Skin of body (tissue), 2 donors: ENCODE results near the gene STAT4. TPM values are rescaled to one million over a fixed set of nuclear protein-coding genes. Genes with fewer than 3 reads are reported as not detected.

Source experiments
- DNase-seq: peaks from one replicate; lab custom pipeline; 2025; lab: John Stamatoyannopoulos, UW
- total RNA-seq: library from RNA; depleted of rRNA; stranded (reverse); fragments of >200 nt; gene quantifications from one replicate; pipeline ENCODE4 v1.2.3, GENCODE V29; 2014

STAT4 gene
- total RNA-seq, 1 donor from 2014 or later: 4.3 TPM

DNA sequence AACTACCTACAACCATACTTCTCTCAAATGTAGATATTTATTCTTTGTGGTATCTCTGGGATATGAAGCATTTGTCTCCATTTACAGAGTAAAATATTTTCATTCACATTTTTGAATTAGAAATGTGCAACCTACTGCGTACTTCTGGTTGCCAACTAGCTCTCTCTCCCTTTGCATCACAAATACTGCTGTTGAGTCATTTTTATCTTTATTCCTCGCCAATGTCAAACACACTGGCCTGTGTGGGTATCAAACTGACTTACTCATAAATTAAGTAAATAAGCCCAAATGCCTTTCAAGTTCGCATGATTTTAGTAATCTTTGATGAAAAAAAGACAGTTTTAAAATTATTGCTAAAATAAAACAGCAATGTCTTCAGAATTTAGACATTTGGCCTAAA, 67.3 kb downstream of the STAT4 start:
- no peak for DNase-seq

DNA sequence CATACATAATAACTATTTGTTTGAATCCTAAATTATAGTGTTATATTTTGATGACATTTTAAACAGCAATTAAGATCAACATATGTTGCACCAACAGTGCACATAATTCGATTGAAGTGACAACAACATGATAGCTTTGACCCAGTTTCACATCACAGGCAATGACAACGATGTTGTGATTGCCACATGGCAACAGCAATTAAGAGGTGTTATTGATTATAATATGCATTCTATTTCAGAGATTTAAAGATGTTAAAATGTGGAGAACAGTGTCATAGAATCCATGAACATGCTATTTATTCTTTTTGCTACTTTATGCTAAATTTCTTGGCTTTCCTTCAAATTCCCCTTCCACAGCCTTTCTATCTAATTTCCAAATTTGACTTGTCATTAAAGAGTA, 68.5 kb downstream of the STAT4 start:
- DNase-seq: no peak

DNA sequence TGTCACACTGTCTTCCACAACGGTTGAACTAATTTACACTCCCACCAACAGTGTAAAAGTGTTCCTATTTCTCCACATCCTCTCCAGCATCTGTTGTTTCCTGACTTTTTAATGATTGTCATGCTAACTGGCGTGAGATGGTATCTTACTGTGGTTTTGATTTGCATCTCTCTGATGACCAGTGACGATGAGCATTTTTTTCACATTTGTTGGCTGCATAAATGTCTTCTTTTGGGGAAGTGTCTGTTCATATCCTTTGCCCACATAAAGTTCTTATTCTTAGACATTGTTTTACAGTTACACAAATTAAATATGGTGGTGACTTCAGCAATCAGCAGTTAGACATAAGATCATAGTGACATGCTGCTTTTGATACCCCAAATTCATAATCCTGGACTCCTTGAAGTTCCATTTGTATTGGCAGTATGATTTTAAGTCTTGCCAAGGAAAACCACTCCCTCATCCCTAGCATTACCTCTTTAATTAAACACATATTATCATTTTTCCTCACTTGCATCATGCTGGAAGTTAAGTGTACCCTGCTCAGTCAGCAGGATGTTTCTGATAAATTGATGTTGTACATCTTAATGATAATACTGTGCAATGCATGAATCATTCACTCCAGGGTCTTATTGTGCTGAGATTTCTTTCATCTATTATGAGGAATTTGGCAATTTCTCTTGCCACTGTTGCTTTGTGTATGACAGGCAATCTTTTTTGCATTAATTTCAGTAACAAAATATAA, 69.2 kb downstream of the STAT4 start:
- no peak for DNase-seq

DNA sequence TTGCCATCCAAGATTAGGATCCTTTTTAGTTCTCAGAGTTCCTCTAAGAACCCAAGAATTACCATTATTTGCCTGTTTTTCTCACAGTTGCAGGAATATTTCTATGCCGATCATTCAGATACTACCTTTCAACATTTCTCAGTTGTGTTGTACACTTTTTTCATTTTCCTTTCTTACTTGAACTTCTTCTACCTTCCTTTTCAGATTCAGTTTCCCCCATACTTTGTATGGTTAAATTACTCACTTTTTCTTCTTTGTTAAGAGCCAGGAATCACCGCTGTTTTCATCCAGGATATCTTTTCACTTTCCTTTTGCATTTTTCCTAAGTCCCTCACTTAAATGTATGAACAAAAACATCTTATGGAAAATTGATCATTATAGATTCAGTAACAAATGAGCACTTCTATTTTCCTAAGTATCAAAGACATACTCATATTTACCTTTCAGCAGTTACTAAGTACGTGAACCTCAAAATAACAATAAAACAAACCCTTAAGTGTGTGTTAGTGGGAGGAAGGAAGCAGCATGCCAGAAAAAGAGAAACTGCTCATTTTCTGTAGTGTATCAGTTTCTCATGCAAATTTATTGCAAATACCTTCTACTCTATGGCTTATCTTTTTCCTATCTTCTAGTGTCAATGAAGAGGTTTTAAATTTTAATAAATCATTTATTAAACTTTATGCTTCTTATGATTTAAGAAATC, 72.5 kb downstream of the STAT4 start:
- no peak for DNase-seq

DNA sequence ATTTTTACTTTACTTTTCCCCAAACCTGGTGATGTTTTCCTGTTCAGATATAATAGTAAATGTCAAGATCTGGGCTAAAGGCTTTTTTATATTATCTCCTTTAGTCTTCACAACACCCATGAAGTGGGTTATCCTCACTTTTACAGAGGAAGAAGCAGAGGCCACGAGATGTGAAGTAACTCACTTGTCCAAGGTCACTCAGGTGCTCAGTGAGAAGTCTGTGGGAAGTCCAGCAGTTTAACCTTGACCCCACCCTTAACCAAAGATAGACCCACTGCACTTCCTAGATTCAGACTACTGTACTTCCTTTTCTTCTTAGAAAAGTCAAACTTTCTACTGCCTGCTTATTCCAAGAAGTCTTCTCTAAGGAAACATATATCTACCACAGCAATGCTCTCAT, 80.5 kb downstream of the STAT4 start:
- no peak for DNase-seq

DNA sequence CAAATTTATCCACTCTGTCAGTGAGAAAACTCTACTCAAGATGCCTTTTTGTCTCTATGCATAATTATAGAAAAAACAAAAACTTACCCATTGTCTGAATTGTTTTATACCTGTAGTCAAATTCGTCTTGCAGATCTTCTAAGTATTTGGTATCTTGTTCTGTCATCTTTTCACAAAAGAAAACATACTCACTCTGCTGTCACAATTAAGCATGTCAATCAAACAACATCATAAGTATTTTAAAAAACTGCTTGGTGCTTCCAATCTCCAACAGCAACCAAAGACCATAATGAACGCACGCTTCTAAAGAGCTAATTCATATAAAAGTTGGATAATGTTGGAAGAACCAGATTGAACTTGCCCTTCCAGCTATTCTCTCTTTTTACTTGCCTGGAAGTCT, 81.2 kb downstream of the STAT4 start:
- DNase-seq: no peak

DNA sequence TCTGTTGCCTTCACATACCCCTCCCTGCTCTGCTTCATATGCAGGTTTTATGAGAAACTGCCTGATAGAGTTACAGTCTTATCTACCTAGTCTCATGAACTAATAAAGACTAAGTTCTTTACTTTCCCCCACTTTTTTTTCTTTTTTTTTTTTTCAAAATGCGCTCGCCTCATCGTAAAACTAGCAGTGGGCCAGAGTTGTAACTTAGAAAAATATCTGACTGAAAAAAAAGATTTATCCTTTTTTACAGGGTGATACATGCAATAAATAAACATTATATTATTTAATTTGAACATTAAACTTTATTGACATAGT, 83.9 kb downstream of the STAT4 start:
- no peak for DNase-seq

DNA sequence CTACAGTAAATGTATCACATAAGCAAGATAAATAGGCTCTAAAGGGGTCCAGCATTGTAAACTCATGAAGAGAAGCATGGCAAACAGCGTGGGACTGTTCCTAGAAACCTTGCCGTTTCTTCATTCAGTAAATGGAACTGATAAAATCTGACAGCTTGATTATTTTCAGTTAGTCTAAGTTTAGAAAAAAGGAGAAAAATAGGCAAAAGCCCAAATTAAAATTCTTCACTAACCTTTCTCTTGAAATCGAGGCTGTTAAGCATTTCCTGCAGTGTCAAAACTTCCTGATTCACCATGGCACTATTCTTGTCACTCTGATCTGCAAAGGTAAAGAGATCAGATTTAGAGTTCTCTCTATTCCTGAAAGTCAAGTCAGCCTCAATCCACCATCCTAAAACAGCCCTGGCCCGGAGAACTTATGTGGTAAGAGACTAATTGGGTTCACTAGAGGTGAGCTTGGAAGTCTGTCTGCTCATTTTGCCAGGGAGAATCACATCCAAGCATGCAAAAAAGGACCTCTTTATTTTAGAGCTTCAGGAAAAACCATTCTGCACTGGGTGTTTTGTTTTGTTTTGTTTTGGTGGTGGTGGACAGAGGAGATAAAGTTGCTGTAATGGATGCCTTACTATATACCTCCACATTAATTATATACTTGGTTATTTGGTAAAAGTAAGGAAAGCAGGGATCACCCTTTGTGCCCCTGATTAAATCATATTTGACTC, 84.4 kb downstream of the STAT4 start:
- DNase-seq: no peak

DNA sequence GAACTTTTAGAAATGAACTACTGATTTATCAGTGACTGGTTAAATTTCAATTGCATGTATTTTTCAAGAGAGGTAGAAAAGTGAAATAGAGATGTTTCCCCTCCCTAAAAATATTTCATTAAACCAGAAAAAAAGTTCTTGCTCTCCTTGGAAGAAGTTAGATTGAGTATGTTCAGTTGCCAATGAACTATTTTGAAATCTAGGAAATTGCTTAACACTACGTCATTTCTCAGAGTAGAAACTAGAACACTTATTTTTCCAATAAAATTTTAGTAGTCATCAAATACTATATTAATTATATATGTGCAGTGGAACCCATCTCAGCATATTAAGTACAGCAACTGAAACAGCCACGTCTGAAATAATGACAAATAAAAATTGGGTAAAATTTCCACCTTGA, 85.0 kb downstream of the STAT4 start:
- DNase-seq: no peak

DNA sequence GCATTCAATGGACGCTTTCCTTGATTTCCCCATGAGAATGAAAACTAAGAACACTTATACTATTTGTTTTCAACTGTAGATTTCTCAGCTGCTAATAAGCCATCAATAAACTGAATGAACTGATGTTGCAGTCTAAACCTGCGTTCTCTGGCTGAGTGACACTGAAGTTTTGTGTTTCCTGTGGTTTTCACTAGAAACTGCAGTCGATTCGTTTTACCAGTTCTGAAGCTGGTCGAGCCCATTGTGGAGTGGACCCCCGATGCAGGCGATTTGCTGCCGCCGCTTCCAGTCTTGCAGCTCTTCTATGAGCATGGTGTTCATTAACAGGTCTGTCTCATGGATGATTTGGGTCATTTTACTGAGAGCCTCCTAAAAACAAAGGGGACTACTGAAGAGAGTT, 86.2 kb downstream of the STAT4 start:
- DNase-seq: no peak

DNA sequence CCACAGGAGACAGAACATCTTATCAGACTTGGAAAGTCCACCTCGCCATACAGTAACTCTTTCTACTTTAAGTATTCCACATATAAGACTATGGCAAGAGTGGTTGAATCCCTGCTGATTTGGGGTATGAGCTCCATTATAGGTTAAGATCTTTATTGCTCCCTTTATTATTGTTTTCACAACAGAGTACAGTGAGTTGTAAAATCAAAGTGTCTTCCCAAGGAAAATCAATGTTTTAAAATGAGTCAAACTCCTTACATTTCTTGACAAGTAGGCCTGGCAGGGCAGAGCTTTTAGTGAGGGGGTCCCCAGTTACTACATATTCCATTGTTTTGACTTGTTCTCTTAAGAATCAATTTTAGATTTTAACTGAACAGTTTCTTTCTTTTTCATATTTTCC, 87.2 kb downstream of the STAT4 start:
- DNase-seq: no peak

DNA sequence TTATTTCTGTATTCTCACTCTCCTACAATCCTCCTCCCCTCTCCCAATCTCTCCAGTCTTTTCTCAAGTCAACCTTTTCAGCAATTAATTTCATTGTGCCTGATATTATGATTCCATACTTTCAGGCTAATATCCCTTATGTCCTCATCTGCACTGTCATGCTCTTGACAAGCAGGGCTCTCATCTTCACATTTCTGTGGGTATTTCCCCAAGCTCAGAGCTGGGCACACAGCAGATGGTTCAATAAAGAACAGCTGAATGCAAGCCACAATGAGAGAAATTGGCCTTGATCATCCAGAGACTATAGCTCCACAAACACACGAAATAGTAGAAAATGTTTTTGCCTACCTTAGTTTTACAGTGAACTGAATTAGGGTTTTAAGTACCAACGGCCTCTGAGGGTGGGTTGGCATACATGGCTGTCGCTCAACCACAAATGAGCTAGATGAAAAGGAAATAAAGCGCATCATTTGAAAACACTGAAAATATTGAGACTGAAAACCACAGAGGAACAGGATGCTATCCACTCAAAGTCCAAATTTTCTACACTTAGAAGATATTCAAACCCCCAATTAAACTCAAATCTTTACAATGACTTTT, 89.3 kb downstream of the STAT4 start:
- DNase-seq: no peak

DNA sequence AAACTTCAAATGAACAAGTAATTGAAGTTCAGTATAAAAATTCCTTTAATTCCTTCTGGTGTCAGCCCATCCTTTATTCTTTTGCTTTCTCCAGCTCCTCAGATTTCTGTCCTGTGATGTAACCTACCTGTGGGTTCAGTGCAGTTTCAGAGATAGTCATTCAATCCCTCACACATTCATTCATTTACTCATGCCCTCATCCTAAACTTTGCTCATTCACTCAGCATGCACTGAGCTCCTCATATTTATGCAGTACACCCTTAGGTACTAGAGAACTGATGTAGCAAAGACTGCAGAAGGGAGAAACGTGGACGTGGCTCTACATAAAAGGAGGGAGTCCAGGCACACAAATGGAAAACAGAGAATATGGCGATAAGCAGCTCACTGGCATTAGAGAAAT, 91.5 kb downstream of the STAT4 start:
- no peak for DNase-seq

DNA sequence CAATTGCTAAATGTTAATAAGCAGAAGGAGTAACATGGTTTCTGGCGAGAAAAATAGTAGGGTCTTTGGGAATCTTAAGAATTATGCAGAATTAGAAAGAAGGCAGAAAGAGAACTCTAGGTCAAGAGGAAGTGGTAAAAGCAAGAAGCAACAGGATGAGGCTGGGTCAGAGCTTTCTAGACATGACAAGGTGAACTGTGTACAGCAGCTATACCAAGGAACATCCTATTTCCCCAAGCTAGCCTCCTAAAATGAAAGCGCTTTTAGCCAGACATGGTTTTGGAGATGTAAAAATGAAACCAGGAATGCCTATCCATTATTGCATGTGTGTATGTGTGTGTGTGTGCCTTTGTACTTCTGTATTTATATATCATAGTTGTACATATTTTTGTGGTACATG, 94.6 kb downstream of the STAT4 start:
- no peak for DNase-seq

DNA sequence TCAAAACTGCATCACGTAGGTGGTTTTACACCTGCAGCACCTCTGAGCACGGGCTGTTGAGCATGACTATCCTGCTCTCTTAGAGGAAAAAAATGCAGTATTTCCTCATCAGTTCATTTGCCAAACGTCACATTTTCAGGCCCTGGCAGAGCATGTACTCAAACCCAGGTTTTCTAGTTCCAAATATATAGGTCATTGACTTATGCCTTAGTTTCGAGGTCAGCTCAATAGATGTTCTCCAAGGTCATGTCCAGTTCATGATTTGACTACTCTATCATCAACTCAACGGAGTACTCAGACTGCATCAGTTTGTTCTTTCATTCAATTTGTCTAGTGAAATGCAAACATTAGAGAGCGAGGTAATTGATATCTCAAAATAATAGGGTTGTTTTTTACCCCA, 97.5 kb downstream of the STAT4 start:
- DNase-seq: no peak

DNA sequence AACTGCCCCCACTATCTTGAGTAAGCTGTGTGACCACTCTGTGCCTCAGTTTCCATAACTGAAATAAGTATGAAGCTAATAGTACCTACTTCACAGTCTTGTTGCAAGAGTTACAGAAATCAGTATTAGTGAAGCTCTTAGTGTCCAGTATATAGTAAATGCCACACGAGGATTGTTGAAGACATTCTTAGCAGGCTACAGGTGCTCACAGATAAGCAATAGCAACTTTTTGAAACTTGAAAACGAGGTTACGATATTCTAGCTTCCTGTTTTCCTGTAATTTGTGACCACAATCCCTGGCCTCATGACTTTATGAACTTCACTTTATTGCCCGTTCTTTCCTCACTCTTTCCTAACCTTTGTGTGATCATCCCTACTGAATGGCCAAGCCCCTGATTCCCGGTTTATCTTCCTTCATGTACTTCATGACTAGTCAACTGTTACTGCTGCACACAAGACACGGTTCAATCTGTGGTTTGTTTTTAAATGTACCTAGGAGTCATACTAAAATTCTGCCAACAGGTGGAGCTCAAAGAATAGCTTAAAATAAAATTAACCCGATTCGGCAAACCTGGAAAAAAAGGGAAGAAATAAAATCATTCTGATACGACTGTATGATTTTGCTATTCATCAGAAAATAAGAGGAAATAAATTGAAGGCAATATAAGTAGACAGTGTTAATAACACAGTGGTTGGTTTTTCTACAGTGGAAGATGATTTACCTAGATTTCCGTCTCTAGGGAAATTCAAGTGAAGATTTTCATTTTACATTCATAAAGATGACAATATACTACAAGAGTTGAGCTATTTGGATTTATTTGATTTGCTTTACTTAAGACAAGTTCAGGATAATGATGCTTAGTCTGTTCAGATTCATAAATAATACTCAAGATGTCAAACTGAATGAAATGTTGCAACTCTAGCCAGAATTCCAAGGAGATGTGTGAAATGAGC, 98.7 kb downstream of the STAT4 start:
- peak; percentile 32 for DNase-seq

DNA sequence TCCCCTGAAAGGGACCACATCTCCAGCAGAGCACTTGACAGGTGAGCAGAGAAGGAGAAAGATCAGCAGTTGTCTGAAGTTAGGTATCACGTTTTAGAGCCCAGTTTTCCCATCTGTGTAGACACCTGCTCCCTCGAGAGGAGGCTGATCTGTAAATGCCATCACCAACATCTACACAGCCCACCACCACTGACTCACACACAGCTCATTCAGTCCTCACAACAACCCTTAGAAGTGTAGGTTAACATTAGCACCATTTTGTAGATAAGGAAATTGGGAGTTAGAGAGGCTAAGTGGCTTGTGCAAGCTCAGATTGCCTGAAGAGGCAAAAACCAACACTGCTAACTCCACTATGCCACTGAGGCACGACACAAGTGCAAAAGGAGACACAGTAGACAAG, 99.6 kb downstream of the STAT4 start:
- no peak for DNase-seq

DNA sequence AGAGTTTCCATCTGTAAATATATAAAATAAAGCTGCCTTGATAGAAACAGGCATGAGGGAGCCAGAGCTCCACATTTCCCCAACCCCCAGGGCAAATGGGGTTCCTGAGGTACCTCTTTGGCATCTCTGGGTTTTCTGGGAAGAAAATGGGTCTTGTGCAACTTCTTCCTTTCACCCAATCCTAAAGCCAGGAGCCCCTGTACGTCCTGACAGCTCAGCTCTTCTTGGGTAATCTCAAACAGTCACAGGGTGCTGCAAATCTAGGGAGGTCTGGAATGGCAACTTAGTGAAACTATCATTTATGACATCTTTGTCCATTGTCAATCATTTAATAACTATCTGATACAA, 100.2 kb downstream of the STAT4 start:
- no peak for DNase-seq

DNA sequence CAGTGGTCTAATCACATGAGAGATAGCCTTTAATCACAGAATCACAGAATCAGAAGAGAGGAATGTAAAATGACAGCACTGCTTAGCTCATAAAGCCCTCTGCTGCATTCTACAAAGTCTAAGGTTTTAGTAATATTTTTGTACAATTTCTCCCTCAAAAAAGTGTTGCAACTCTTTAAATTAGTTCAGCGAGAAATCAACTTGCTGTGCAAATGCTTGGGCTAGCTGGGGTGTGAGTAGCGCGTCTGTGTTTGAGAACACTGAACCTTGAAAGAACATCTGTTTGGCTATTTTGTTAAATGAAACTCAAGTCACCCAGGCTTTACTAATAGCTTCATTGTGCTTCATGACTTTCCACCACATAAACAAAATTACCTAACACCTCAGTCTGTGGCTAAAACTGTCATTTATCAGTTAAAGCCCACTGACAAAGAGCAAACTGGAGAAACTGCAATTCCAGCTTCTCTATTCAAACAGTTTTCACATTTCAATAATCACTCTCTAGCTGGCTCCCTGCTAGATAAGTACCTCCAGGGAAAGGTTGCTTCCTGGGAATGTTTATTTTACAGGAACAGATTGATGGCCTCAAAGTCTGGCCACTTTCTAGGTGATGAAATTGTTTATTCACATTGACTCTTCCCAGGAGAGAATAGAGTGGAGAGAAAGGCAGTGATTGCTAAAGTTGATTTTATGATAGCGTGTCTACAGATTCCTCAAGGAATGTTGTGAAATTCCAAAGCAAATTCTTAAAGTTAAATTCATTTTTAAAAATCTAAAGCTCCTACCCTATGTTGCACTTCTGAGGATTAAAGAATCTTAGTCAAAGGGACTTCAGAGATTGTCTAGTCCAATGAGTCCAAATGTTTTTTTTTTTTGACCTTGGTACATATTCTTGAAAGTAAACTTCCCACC, 100.8 kb downstream of the STAT4 start:
- DNase-seq: peak; percentile 84

DNA sequence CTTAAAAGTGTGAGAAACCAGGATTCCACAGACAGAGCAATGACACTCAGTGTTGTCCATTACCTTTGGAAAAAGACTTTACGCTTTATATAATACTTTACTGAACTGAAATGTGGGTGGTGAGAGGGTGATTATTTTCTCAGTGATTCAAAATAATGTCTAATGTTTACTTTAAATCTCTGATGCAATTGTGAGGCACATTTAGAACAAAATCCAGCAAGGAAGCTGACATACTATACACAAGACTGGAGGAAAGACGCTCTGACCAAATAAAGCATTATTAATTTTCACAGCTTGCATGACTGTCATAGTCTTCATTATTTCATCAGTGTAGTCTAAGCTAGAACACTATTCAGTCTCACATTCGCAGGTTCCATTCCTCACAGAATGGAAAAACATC, 102.7 kb downstream of the STAT4 start:
- no peak for DNase-seq
